Activated naive CD4-positive, alpha-beta T cell treated with anti-CD3 and anti-CD28 coated beads, Interleukin-2, amount 10 ng/mL, durations not matched to agents 7 days and 5 days (primary cell): ENCODE results near the gene GTF3C1.

Experiments used
- CTCF ChIA-PET: fragments of 350-600 bp; sonication (Branson Sonifier 250); formaldehyde crosslinking; loops from one replicate; lab custom pipeline; 2021; ENCODE audit warnings: antibody characterized with exemption; lab: Charles Lee
- DNase-seq: peaks from one replicate; pipeline ENCODE4 v3.0.0-alpha.2; 2020
- H3K27ac Mint-ChIP-seq: one replicate; pipeline ENCODE4 v1.8.0; 2021; ENCODE audit warnings: mild to moderate bottlenecking, moderate library complexity, mixed read lengths
- H3K27me3 Mint-ChIP-seq: one replicate; pipeline ENCODE4 v1.8.0; 2021; ENCODE audit warnings: mild to moderate bottlenecking, mixed read lengths
- H3K36me3 Mint-ChIP-seq: one replicate; pipeline ENCODE4 v1.8.0; 2021; ENCODE audit warnings: mixed read lengths
- H3K4me1 Mint-ChIP-seq: one replicate; pipeline ENCODE4 v1.8.0; 2021; ENCODE audit warnings: mixed read lengths
- H3K4me3 Mint-ChIP-seq: one replicate; pipeline ENCODE4 v1.8.0; 2021; ENCODE audit warnings: mild to moderate bottlenecking, moderate library complexity, mixed read lengths
- H3K9me3 Mint-ChIP-seq: one replicate; pipeline ENCODE4 v1.8.0; 2021; ENCODE audit warnings: mixed read lengths

The GTF3C1 gene

DNA sequence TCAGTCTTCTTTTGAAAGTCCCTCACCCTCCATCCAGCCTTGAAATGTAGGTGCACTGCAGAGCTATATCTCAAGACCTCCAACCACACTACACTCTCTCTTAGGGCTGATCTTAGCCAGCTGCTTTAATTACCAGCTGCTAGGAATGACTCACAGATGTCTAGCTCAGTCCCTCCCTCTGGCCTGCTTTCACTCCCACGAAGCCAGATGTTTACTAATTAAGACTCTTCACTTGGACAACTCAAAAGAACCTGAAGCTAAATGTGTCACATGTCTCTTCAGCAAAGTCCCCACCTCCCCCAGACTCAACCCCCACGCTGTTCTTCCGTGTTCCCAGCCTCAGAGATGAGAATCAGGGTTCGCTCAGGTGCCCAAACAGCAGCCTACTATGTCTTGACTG is 2.6 kb downstream of the GTF3C1 start:
- no peak overlapping the region for H3K27ac Mint-ChIP-seq
- no peak for DNase-seq
- peaks cover 21% of the 10 kb centered on the region for H3K36me3 Mint-ChIP-seq
- H3K4me1 Mint-ChIP-seq = peaks cover 41% of the 10 kb centered on the region
- no peak overlapping the region for H3K4me3 Mint-ChIP-seq
- H3K9me3 Mint-ChIP-seq = no peaks in the 10 kb centered on the region
- CTCF ChIA-PET = no interaction called here
- peaks cover 7% of the 10 kb centered on the region for H3K27me3 Mint-ChIP-seq

GRCh38 chr16:27544671-27545070 is 5.0 kb downstream of the GTF3C1 start:
- H3K36me3 Mint-ChIP-seq = peaks cover 40% of the 10 kb centered on the region
- CTCF ChIA-PET = no interaction called here
- no peak overlapping the region for H3K4me3 Mint-ChIP-seq
- no peaks in the 10 kb centered on the region for H3K9me3 Mint-ChIP-seq
- DNase-seq = no peak
- no peak overlapping the region for H3K27ac Mint-ChIP-seq
- peaks cover 1% of the 10 kb centered on the region for H3K27me3 Mint-ChIP-seq
- peaks cover 26% of the 10 kb centered on the region for H3K4me1 Mint-ChIP-seq

DNA sequence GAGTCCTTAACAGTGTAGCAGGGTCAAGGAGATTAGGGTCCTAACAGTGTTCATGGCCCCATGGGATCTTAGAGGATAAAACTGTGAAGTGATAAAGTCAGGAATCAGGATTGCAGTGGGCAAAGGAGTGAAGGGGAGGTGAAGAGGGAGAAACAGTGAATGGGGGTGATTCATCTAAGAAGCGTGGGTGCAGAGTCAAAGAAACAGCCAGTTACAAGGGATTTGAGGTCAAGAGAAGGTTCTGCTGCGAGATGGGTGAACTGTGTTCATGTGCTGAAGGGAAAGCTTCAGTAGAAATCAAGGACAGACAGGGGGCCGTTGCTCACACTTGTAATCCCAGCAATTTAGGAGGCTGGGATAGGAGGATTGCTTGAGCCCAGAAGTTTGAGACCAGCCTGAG is 5.9 kb downstream of the GTF3C1 start:
- Mint-ChIP-seq H3K27me3 (no peaks in the 10 kb centered on the region), H3K36me3 (peaks cover 46% of the 10 kb centered on the region), H3K4me1 (peaks cover 26% of the 10 kb centered on the region), H3K4me3 (no peak overlapping the region), H3K27ac (no peak overlapping the region), H3K9me3 (peaks cover 2% of the 10 kb centered on the region)
- CTCF ChIA-PET = interaction anchor here (0.5 to 1.0 kb wide), 2 partner anchors 8 to 434 kb away, joined by 3 to 5 read pairs; no protein-coding TSS in a partner anchor
- DNase-seq = no peak

GRCh38 chr16:27539636-27540035 is 10.1 kb downstream of the GTF3C1 start:
- Mint-ChIP-seq H3K27me3 (no peaks in the 10 kb centered on the region), H3K4me3 (no peak overlapping the region), H3K36me3 (peaks cover 59% of the 10 kb centered on the region), H3K9me3 (peaks cover 2% of the 10 kb centered on the region), H3K4me1 (peaks cover 5% of the 10 kb centered on the region), H3K27ac (no peak overlapping the region)
- DNase-seq = no peak
- CTCF ChIA-PET = no interaction called here

DNA sequence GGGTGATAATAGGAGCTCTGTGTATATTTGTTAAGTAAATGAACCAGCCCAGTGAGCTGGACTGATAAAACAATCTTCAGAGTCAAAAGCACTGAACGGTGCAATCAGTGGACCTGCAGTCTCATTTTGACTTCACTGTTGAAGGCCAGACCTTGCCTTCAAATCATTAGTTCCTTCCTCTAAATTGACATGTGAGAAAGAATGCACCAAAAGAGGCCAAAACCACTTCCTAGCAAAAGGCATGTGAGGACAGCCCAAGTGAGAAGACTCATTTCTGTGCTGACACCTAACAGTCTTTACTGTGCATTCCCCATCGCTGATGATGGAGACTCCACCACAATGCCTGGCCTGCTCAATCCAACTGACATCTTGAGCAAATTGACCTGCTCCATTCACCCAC is 10.6 kb downstream of the GTF3C1 start:
- no peak overlapping the region for H3K27ac Mint-ChIP-seq
- H3K36me3 Mint-ChIP-seq = peaks cover 58% of the 10 kb centered on the region
- H3K4me3 Mint-ChIP-seq = no peak overlapping the region
- no peak for DNase-seq
- CTCF ChIA-PET = no interaction called here
- H3K9me3 Mint-ChIP-seq = peaks cover 2% of the 10 kb centered on the region
- H3K27me3 Mint-ChIP-seq = no peaks in the 10 kb centered on the region
- peaks cover 5% of the 10 kb centered on the region for H3K4me1 Mint-ChIP-seq

DNA sequence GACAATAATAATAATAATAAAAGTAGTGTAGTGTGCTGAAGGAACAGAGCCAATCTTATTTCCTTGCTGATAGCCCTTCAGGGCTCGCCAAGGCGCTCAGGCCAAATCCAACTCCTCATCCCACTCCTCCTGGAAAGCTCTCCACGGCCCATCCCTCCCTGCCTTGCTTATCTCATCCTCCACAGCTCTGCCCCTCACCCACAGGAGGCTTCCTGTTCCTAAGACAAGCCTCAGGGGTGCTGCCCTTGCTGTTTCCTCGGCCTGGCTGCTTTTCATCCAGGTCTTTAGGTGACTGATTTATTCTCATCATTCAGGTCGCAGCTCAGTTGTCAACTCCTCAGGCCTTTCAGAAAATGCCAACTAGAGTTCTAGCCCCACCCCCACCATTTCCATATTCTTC is 11.2 kb downstream of the GTF3C1 start:
- Mint-ChIP-seq H3K27ac (no peak overlapping the region), H3K9me3 (peaks cover 2% of the 10 kb centered on the region), H3K27me3 (no peaks in the 10 kb centered on the region), H3K36me3 (peaks cover 59% of the 10 kb centered on the region), H3K4me1 (peaks cover 5% of the 10 kb centered on the region), H3K4me3 (no peak overlapping the region)
- DNase-seq = no peak
- CTCF ChIA-PET = no interaction called here

GRCh38 chr16:27534256-27534655 is 15.5 kb downstream of the GTF3C1 start:
- Mint-ChIP-seq H3K9me3 (peaks cover under 1% of the 10 kb centered on the region), H3K27me3 (no peaks in the 10 kb centered on the region), H3K4me1 (peaks cover 9% of the 10 kb centered on the region), H3K4me3 (no peak overlapping the region), H3K36me3 (peaks cover 58% of the 10 kb centered on the region), H3K27ac (no peak overlapping the region)
- DNase-seq = no peak
- CTCF ChIA-PET = no interaction called here

DNA sequence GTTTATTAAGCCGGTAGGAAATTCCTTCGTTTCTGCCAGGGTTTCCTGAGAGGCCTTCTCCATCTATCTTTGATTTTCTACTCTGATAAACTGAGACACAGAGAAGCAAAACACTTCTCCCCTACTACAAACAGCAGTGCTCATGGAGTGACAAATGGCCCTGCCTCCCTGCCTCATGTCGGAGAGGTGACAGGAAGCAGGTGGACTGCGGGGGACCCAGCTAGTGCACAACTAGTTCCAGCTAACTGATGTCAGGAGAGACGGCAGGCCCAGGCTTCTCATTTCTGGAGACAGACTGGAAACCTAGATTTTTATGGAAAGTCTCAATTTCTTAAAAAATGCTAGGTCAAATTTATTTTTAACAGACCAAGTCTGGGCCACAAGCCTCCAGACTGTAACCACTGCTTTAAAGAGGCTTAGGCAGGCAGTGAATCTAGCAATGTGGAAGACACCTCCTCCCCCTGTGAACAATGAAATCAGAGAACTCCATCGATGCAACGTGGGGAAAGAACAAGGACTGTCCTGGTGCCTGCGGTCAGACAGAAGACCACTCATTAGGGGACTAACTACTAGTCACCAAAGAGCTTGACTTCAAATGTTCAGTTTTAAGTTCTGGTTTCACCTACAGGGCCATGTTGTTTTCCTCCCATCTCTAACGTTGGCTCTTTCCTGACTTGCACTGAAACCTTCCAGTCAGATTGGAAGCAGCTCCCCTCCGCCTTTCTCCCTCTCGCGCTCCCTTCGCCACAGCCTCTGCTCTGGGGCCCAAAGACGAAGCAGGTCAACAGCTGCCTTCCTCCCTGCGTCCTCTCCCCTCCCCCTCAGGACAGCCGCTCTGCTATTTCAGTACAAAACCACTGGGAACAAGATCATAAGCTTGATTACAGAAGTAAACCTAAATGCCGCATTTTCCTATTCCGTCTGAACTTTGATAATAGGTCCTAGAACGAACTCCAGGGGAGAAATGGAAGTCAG is 17.6 kb downstream of the GTF3C1 start:
- H3K4me1 Mint-ChIP-seq = peaks cover 7% of the 10 kb centered on the region
- H3K27ac Mint-ChIP-seq = no peak overlapping the region
- no peak for DNase-seq
- CTCF ChIA-PET = no interaction called here
- no peaks in the 10 kb centered on the region for H3K27me3 Mint-ChIP-seq
- H3K4me3 Mint-ChIP-seq = no peak overlapping the region
- peaks cover 58% of the 10 kb centered on the region for H3K36me3 Mint-ChIP-seq
- no peaks in the 10 kb centered on the region for H3K9me3 Mint-ChIP-seq

- no peak for DNase-seq
- H3K9me3 Mint-ChIP-seq = no peaks in the 10 kb centered on the region
- no peak overlapping the region for H3K27ac Mint-ChIP-seq
- H3K4me1 Mint-ChIP-seq = peaks cover 7% of the 10 kb centered on the region
- H3K36me3 Mint-ChIP-seq = peaks cover 62% of the 10 kb centered on the region
- H3K4me3 Mint-ChIP-seq = no peak overlapping the region
- H3K27me3 Mint-ChIP-seq = no peaks in the 10 kb centered on the region
- CTCF ChIA-PET = no interaction called here
Observed at GRCh38 chr16:27531186-27531585, 18.5 kb downstream of the GTF3C1 start.

- CTCF ChIA-PET = no interaction called here
- no peaks in the 10 kb centered on the region for H3K27me3 Mint-ChIP-seq
- peaks cover 60% of the 10 kb centered on the region for H3K36me3 Mint-ChIP-seq
- H3K27ac Mint-ChIP-seq = no peak overlapping the region
- no peak for DNase-seq
- no peaks in the 10 kb centered on the region for H3K9me3 Mint-ChIP-seq
- peaks cover 7% of the 10 kb centered on the region for H3K4me1 Mint-ChIP-seq
- no peak overlapping the region for H3K4me3 Mint-ChIP-seq
Observed at GRCh38 chr16:27529962-27530361, 19.8 kb downstream of the GTF3C1 start.

DNA sequence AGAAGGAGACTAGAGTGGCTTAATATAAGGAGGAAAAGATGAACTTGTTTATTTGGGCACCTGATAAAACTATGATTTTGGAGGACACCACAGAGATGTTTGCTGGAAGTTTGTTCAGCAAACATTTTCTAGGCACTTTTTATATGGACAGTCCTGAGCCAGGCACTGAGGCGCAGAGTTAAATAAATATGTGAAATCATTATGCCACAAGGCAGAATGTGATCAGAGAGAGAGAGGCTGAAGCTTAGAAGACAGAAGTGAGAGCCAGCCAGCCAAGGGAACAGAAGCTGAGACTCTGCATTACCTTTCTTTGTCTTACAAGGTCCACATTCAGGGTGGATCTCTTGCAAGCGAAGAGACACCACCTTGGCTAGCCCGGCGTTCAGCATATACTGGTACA is 21.4 kb downstream of the GTF3C1 start:
- no peak overlapping the region for H3K4me3 Mint-ChIP-seq
- no peaks in the 10 kb centered on the region for H3K27me3 Mint-ChIP-seq
- CTCF ChIA-PET = no interaction called here
- peak overlapping the region; percentile 73 for H3K27ac Mint-ChIP-seq
- no peak for DNase-seq
- peaks cover 7% of the 10 kb centered on the region for H3K4me1 Mint-ChIP-seq
- no peaks in the 10 kb centered on the region for H3K9me3 Mint-ChIP-seq
- peaks cover 52% of the 10 kb centered on the region for H3K36me3 Mint-ChIP-seq

DNA sequence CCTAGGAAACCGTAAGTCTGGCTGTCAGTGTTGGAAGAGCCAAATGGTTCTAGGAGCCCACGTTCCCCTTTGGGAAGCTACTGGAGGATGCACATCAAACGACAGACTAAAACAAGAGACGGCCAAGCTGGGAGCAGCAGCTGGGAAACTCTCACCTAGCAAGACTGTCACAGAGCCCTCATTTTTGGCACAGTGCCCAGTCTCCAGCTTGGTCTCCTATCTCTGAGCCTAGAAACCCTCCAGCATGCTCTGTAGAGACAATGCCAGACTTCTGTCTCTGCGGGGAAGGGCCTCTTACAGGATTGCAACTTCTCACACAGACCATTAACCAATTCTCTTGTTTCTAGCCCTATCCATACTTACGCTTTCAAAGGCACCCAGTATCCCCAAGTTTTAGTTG is 23.5 kb downstream of the GTF3C1 start:
- CTCF ChIA-PET = interaction anchor here (0.9 kb wide), 1 partner anchor 10 kb away, joined by 5 read pairs; no protein-coding TSS in a partner anchor
- Mint-ChIP-seq H3K4me1 (peaks cover under 1% of the 10 kb centered on the region), H3K9me3 (no peaks in the 10 kb centered on the region), H3K36me3 (peaks cover 39% of the 10 kb centered on the region), H3K27me3 (no peaks in the 10 kb centered on the region), H3K27ac (no peak overlapping the region), H3K4me3 (no peak overlapping the region)
- no peak for DNase-seq

- H3K36me3 Mint-ChIP-seq = peaks cover 25% of the 10 kb centered on the region
- no peaks in the 10 kb centered on the region for H3K9me3 Mint-ChIP-seq
- H3K27me3 Mint-ChIP-seq = no peaks in the 10 kb centered on the region
- CTCF ChIA-PET = interaction anchor here (0.7 kb wide), 1 partner anchor 578 kb away, joined by 3 read pairs; no protein-coding TSS in a partner anchor
- no peak for DNase-seq
- H3K4me1 Mint-ChIP-seq = no peaks in the 10 kb centered on the region
- no peak overlapping the region for H3K4me3 Mint-ChIP-seq
- H3K27ac Mint-ChIP-seq = no peak overlapping the region
Observed at GRCh38 chr16:27522173-27522707, 27.5 kb downstream of the GTF3C1 start.

GRCh38 chr16:27520982-27521673 is 28.6 kb downstream of the GTF3C1 start:
- H3K36me3 Mint-ChIP-seq = peaks cover 18% of the 10 kb centered on the region
- H3K9me3 Mint-ChIP-seq = no peaks in the 10 kb centered on the region
- CTCF ChIA-PET = no interaction called here
- H3K4me3 Mint-ChIP-seq = no peak overlapping the region
- no peak for DNase-seq
- H3K27me3 Mint-ChIP-seq = no peaks in the 10 kb centered on the region
- H3K27ac Mint-ChIP-seq = no peak overlapping the region
- H3K4me1 Mint-ChIP-seq = no peaks in the 10 kb centered on the region
